ENCODE results near the gene CCKAR. TPM values are rescaled to one million over a fixed set of nuclear protein-coding genes. Genes with fewer than 3 reads are reported as not detected.

Gene CCKAR
- total and polyA plus RNA-seq, 2 of the 8 experiments (the other 6 are each of a cell fraction or from before 2014, with no cell fraction given): not detected

DNA sequence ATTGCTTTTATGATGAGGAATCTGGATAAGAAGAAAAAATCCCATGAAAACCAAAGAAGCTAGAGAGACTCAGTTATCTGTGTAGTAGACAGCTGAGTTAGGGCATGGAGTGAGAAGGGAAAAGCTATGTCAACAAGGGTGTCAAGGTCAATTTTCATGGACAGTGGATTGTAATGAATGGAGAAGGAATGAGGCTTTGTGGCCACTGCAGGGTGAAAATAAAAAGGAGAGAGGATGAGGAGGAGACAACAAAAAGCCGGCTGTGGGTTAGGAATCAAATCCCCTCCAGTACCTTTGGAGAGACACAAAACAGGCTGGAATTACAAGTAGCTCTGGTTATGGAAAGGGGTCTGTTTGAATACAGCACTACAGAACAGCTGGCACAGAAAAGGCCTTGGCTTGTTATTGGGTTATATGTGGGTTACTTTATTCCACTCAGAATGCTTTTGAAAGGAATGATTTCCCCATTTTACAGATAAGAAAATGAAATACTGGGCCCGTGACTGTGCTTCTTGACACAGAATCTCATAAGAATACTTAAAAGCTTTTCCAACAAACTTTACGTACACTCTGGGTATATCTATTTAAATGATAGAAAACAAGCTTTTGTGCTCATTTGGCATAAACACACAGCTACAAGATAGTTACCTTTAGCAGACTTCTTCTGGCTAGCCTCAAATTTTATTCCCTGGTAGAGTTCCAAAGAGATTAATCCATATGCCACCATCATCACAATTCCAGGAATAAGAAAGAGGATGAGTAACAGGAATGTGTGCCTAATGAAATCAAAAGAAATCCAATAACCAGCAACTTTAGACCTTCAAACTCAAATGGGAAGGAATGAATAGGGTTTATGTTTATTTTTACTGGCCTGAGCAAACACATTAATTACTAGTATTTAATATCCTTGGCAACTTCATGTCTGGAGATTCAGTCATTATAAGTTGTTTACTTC, 7.5 kb downstream of the CCKAR start:
- no peaks in the 10 kb centered on the region for H3K9me3 ChIP-seq (ENCODE audit: insufficient read depth in 2 of 2, low read depth in 1 of 2, low read length in 1 of 2)
- H3K79me2 ChIP-seq (ENCODE audit: control insufficient read depth in 1 of 2, insufficient read depth in 2 of 2, low read length in 2 of 2): no peaks in the 10 kb centered on the region
- no peak overlapping the region for H2BK15ac ChIP-seq (ENCODE audit: low read length)
- FAIRE-seq: no peak
- H4K91ac ChIP-seq (replicated peaks; ENCODE audit: insufficient read length, low read length): no peak overlapping the region
- WGBS, 2 experiments (ENCODE audit: extremely low coverage in 1 of 2, insufficient coverage in 1 of 2, insufficient read length in 1 of 2, insufficient replicate concordance in 2 of 2, low coverage in 1 of 2, low lambda C conversion rate in 2 of 2, missing lambda C conversion rate in 1 of 2): 87% methylated on average over 3 of the region's 3 CpGs; no CpG with 5 or more reads in 1 of the 2 experiments
- no peaks in the 10 kb centered on the region for H4K20me1 ChIP-seq (replicated peaks in 1 of 2; ENCODE audit: control insufficient read depth in 1 of 2, insufficient read depth in 2 of 2, low read length in 2 of 2)
- no peak overlapping the region for H2AK5ac ChIP-seq (ENCODE audit: low read depth, low read length)
- H3K27ac ChIP-seq (ENCODE audit: low read depth, low read length): no peak overlapping the region
- no peak overlapping the region for H2BK12ac ChIP-seq (ENCODE audit: low read depth, low read length)
- H3K79me1 ChIP-seq (ENCODE audit: low read depth, low read length): no peaks in the 10 kb centered on the region
- H3K18ac ChIP-seq (ENCODE audit: extremely low read depth, low read length): no peak overlapping the region
- TF ChIP-seq SIN3A (conservative IDR thresholded peaks at IDR 0.05 in 1 of 2, IDR thresholded peaks at IDR 0.05 in 1 of 2; ENCODE audit: low read depth in 1 of 2, low read length in 2 of 2) (no peak), EGR1 (IDR thresholded peaks at IDR 0.05; ENCODE audit: borderline replicate concordance, low read depth, low read length) (no peak), CBX8 (IDR thresholded peaks at IDR 0.05; ENCODE audit: borderline replicate concordance, low read depth, low read length) (no peak), RAD21 (IDR thresholded peaks at IDR 0.05 in 1 of 2, conservative IDR thresholded peaks at IDR 0.05 in 1 of 2; ENCODE audit: low read depth in 2 of 2, low read length in 2 of 2) (no peak), CEBPB (IDR thresholded peaks at IDR 0.05; ENCODE audit: low read depth, low read length) (no peak), RNF2 (IDR thresholded peaks at IDR 0.05; ENCODE audit: borderline replicate concordance, low read depth, low read length, missing control alignments, poor library complexity, severe bottlenecking) (no peak)
- H3K4me3 ChIP-seq (ENCODE audit: extremely low read depth in 1 of 4, insufficient read depth in 2 of 4, low read depth in 3 of 4, low read length in 4 of 4): no peak overlapping the region
- no peaks in the 10 kb centered on the region for H3K27me3 ChIP-seq (replicated peaks in 1 of 4; ENCODE audit: control insufficient read depth in 3 of 4, extremely low read depth in 1 of 4, insufficient read depth in 3 of 4, low read length in 3 of 4)
- H2BK20ac ChIP-seq (ENCODE audit: low read length): no peak overlapping the region
- H3K9ac ChIP-seq (replicated peaks in 1 of 4; ENCODE audit: extremely low read depth in 1 of 4, low read depth in 3 of 4, low read length in 3 of 4): no peak overlapping the region
- H2BK120ac ChIP-seq (replicated peaks; ENCODE audit: low read depth, low read length): no peak overlapping the region
- ChIA-PET CTCF (ENCODE audit: partially characterized antibody) (interaction anchor here (1.0 to 1.1 kb wide), 4 partner anchors 11 to 30 kb away, joined by 3 to 5 read pairs (median 4); no protein-coding TSS in a partner anchor), POLR2A (ENCODE audit: partially characterized antibody) (no interaction called here)
- H3K23ac ChIP-seq (ENCODE audit: insufficient read length): no peak overlapping the region
- no peak overlapping the region for H4K5ac ChIP-seq (ENCODE audit: insufficient read length, low read depth, low read length)
- no peak overlapping the region for H2BK5ac ChIP-seq (ENCODE audit: low read depth, low read length)
- no peak overlapping the region for H4K8ac ChIP-seq (ENCODE audit: extremely low read depth, insufficient read depth, low read length)
- H3K4me1 ChIP-seq (replicated peaks in 1 of 4; ENCODE audit: control insufficient read depth in 3 of 4, insufficient read depth in 4 of 4, low read length in 3 of 4): no peaks in the 10 kb centered on the region; a peak in 2 of 7 replicates
- H2AFZ ChIP-seq (ENCODE audit: low read length): no peak overlapping the region
- H3K23me2 ChIP-seq (ENCODE audit: low read depth, low read length): no peaks in the 10 kb centered on the region
- no peaks in the 10 kb centered on the region for H3K36me3 ChIP-seq (ENCODE audit: control insufficient read depth in 2 of 4, insufficient read depth in 4 of 4, low read length in 3 of 4)
- no peak overlapping the region for H3K14ac ChIP-seq (ENCODE audit: insufficient read length)
- H3K4ac ChIP-seq (replicated peaks; ENCODE audit: insufficient read length, low read depth, low read length): no peak overlapping the region
- H3K56ac ChIP-seq (replicated peaks; ENCODE audit: insufficient read length, low read depth, low read length): no peak overlapping the region
- DNase-seq (ENCODE audit: low read depth in 1 of 2, low spot score in 2 of 2): no peak
- H3K4me2 ChIP-seq (ENCODE audit: insufficient read depth in 1 of 2, low read depth in 2 of 2, low read length in 2 of 2): no peak overlapping the region
